Nephron progenitor cell (in vitro differentiated cells): ENCODE measurements around the gene SLC6A11.

Experiments
- DNase-seq: peaks from one replicate; pipeline ENCODE4 v3.0.0; 2021
- H3K27ac Mint-ChIP-seq: 2 replicates; pipeline ENCODE4 v1.8.0; 2021; ENCODE audit warnings: mild to moderate bottlenecking, moderate library complexity, mixed read lengths
- H3K27me3 Mint-ChIP-seq: 2 replicates; pipeline ENCODE4 v1.8.0; 2021; ENCODE audit warnings: mild to moderate bottlenecking, low read depth, mixed read lengths; ENCODE audit not compliant: poor library complexity
- H3K36me3 Mint-ChIP-seq: 2 replicates; pipeline ENCODE4 v1.8.0; 2021; ENCODE audit warnings: low read depth, mixed read lengths
- H3K4me1 Mint-ChIP-seq: 2 replicates; pipeline ENCODE4 v1.8.0; 2021; ENCODE audit warnings: mixed read lengths
- H3K4me3 Mint-ChIP-seq: 2 replicates; pipeline ENCODE4 v1.8.0; 2021; ENCODE audit warnings: mild to moderate bottlenecking, moderate library complexity, mixed read lengths
- H3K9me3 Mint-ChIP-seq: 2 replicates; pipeline ENCODE4 v1.8.0; 2021; ENCODE audit warnings: mild to moderate bottlenecking, moderate library complexity, mixed read lengths
- CTCF ChIP-seq: fragments of 200-600 bp; sonication (generic); IDR thresholded peaks from 2 replicates; pipeline ENCODE4 v1.5.0; 2021; ENCODE audit warnings: antibody characterized with exemption

SLC6A11 gene

GRCh38 chr3:10976770-10977169 is 160.7 kb downstream of the SLC6A11 start:
- TF ChIP-seq CTCF, result no peak
- Mint-ChIP-seq H3K4me3 (no peak overlapping the region), H3K36me3 (no peaks in the 10 kb centered on the region), H3K4me1 (peaks cover 9% of the 10 kb centered on the region), H3K27ac (no peak overlapping the region), H3K9me3 (no peaks in the 10 kb centered on the region), H3K27me3 (peaks cover 66% of the 10 kb centered on the region)
- DNase-seq, result no peak

GRCh38 chr3:10977892-10978510 is 162.0 kb downstream of the SLC6A11 start:
- H3K27me3 Mint-ChIP-seq, result peaks cover 63% of the 10 kb centered on the region
- no peak for TF ChIP-seq CTCF
- H3K27ac Mint-ChIP-seq, result no peak overlapping the region
- H3K36me3 Mint-ChIP-seq, result no peaks in the 10 kb centered on the region
- H3K4me1 Mint-ChIP-seq, result peaks cover 9% of the 10 kb centered on the region
- H3K9me3 Mint-ChIP-seq, result no peaks in the 10 kb centered on the region
- H3K4me3 Mint-ChIP-seq, result no peak overlapping the region
- DNase-seq, result peak; percentile 44

- Mint-ChIP-seq H3K27ac (no peak overlapping the region), H3K4me3 (no peak overlapping the region), H3K27me3 (peaks cover 60% of the 10 kb centered on the region), H3K9me3 (no peaks in the 10 kb centered on the region), H3K36me3 (no peaks in the 10 kb centered on the region), H3K4me1 (peaks cover 9% of the 10 kb centered on the region)
- DNase-seq, result no peak
- no peak for TF ChIP-seq CTCF
Measured at GRCh38 chr3:10978956-10979355, 162.9 kb downstream of the SLC6A11 start.

GRCh38 chr3:10980312-10980711 is 164.3 kb downstream of the SLC6A11 start:
- peaks cover 9% of the 10 kb centered on the region for H3K4me1 Mint-ChIP-seq
- no peak for TF ChIP-seq CTCF
- no peaks in the 10 kb centered on the region for H3K36me3 Mint-ChIP-seq
- no peak overlapping the region for H3K27ac Mint-ChIP-seq
- DNase-seq, result no peak
- H3K4me3 Mint-ChIP-seq, result no peak overlapping the region
- peaks cover 55% of the 10 kb centered on the region for H3K27me3 Mint-ChIP-seq
- no peaks in the 10 kb centered on the region for H3K9me3 Mint-ChIP-seq

GRCh38 chr3:10981031-10981430 is 165.0 kb downstream of the SLC6A11 start:
- Mint-ChIP-seq H3K4me1 (peaks cover 9% of the 10 kb centered on the region), H3K27ac (no peak overlapping the region), H3K27me3 (peaks cover 59% of the 10 kb centered on the region), H3K4me3 (no peak overlapping the region), H3K36me3 (no peaks in the 10 kb centered on the region), H3K9me3 (no peaks in the 10 kb centered on the region)
- TF ChIP-seq CTCF, result no peak
- no peak for DNase-seq

- no peak for DNase-seq
- Mint-ChIP-seq H3K36me3 (no peaks in the 10 kb centered on the region), H3K4me1 (peaks cover 9% of the 10 kb centered on the region), H3K4me3 (no peak overlapping the region), H3K27ac (no peak overlapping the region), H3K9me3 (no peaks in the 10 kb centered on the region), H3K27me3 (peaks cover 60% of the 10 kb centered on the region)
- no peak for TF ChIP-seq CTCF
Measured at GRCh38 chr3:10981961-10982360, 165.9 kb downstream of the SLC6A11 start.
